ENCODE data around the gene NCKAP5L.
"Not testable (repeated sequence)": the region's sequence is repeated elsewhere in the genome, so short reads cannot be mapped to it uniquely, and the experiment has no call there.

NCKAP5L gene

GRCh38 chr12:49863946-49864797, 36.0 kb upstream of the NCKAP5L start:
- no peak for DNase-seq

- not testable (repeated sequence) for DNase-seq
Measured at GRCh38 chr12:49860921-49861320, 32.7 kb upstream of the NCKAP5L start.

GRCh38 chr12:49855890-49856289, 27.7 kb upstream of the NCKAP5L start:
- not testable (repeated sequence) for DNase-seq

- no peak for DNase-seq
Measured at GRCh38 chr12:49854976-49855375, 26.8 kb upstream of the NCKAP5L start.

- DNase-seq: no peak
Measured at GRCh38 chr12:49853671-49854070, 25.5 kb upstream of the NCKAP5L start.

- no peak for DNase-seq
Measured at GRCh38 chr12:49847161-49847560, 18.9 kb upstream of the NCKAP5L start.

- no peak for DNase-seq
Measured at GRCh38 chr12:49846032-49846431, 17.8 kb upstream of the NCKAP5L start.

GRCh38 chr12:49843876-49844437, 15.7 kb upstream of the NCKAP5L start:
- no peak for DNase-seq

- no peak for DNase-seq
Measured at GRCh38 chr12:49843411-49843810, 15.2 kb upstream of the NCKAP5L start.

- DNase-seq: peak; percentile 77
Measured at GRCh38 chr12:49842519-49843352, 14.5 kb upstream of the NCKAP5L start, which contains the start of gene BCDIN3D. Gene BCDIN3D, minus strand, starts transcription at chr12:49843106. Its CDS starts 19 bp downstream, at chr12:49843087.

- DNase-seq: peak; percentile 30
Measured at GRCh38 chr12:49838973-49839633, 10.9 kb upstream of the NCKAP5L start.

GRCh38 chr12:49832836-49833421, 4.7 kb upstream of the NCKAP5L start:
- DNase-seq: no peak

GRCh38 chr12:49831717-49832116, 3.5 kb upstream of the NCKAP5L start:
- no peak for DNase-seq

GRCh38 chr12:49827401-49828099, 663 bp downstream of the NCKAP5L start:
- peak; percentile 18 for DNase-seq

GRCh38 chr12:49827051-49827400, 1.2 kb downstream of the NCKAP5L start:
- no peak for DNase-seq

GRCh38 chr12:49825971-49826421, 2.2 kb downstream of the NCKAP5L start:
- DNase-seq: no peak

- no peak for DNase-seq
Measured at GRCh38 chr12:49825360-49825970, 2.7 kb downstream of the NCKAP5L start.

GRCh38 chr12:49824895-49825294, 3.3 kb downstream of the NCKAP5L start:
- DNase-seq: no peak

GRCh38 chr12:49824416-49824815, 3.8 kb downstream of the NCKAP5L start:
- no peak for DNase-seq

- DNase-seq: no peak
Measured at GRCh38 chr12:49823951-49824350, 4.3 kb downstream of the NCKAP5L start.

GRCh38 chr12:49823350-49823749, 4.9 kb downstream of the NCKAP5L start:
- DNase-seq: no peak

All from NCI-H2227 treated with DMSO at 0.1 percent for 48 hours (cell line).